Measurements from ENCODE around the gene CCDC57.

CCDC57 gene

GRCh38 chr17:82228842-82229697 lies 16.4 kb upstream of the CCDC57 start, which contains the start of gene SLC16A3:
Gene SLC16A3 (plus strand): TSS chr17:82229042. CDS start chr17:82236009, 6,967 bp downstream.
- peak within 1 kb of the TSS; percentile 78 for H3K4me2 ChIP-seq (ENCODE audit: insufficient read depth, low read length)
- peak within 1 kb of the TSS; percentile 66 for H3K27ac ChIP-seq (ENCODE audit: low read length)
- peaks cover 3% of the 10 kb centered on the region for H3K27me3 ChIP-seq (ENCODE audit: insufficient read depth, low read length, poor library complexity)
- H4K20me1 ChIP-seq (ENCODE audit: insufficient read depth, low read length), result no peaks in the 10 kb centered on the region; the same call in 1 of the 2 replicates
- peak within 1 kb of the TSS; percentile 92 for H3K9ac ChIP-seq (ENCODE audit: low read depth, low read length)
- peak within 1 kb of the TSS; percentile 69 to 79; a peak in 3 of 4 replicates for H3K4me3 ChIP-seq (ENCODE audit: low read depth in 1 of 2, low read length in 2 of 2)
- H3K9me3 ChIP-seq (ENCODE audit: insufficient read depth, low read length, severe bottlenecking), result no peaks in the 10 kb centered on the region
- peak; percentile 51 for ATAC-seq (ENCODE audit: insufficient read depth, low read depth)
- no peaks in the 10 kb centered on the region for H3K36me3 ChIP-seq (ENCODE audit: insufficient read depth, low read length)
- peaks cover 3% of the 10 kb centered on the region; the same call in 1 of the 2 replicates for H3K79me2 ChIP-seq (ENCODE audit: insufficient read depth, low read length)
- H2AFZ ChIP-seq (ENCODE audit: low read depth, low read length), result peak within 1 kb of the TSS; percentile 77
- peak; percentile 46 for DNase-seq
- H3K4me1 ChIP-seq (ENCODE audit: insufficient read depth, low read length), result peaks cover 24% of the 10 kb centered on the region
- TF ChIP-seq EZH2 (IDR thresholded peaks at IDR 0.05; ENCODE audit: borderline replicate concordance, low read depth, low read length, severe bottlenecking), result no peak
- TF ChIP-seq CTCF (IDR thresholded peaks at IDR 0.05; ENCODE audit: borderline replicate concordance, extremely low read depth, low read length, poor library complexity, severe bottlenecking), result no peak

- peak overlapping the region; percentile 66 for H3K27ac ChIP-seq (ENCODE audit: low read length)
- DNase-seq (peak; percentile 75), ATAC-seq (ENCODE audit: insufficient read depth, low read depth) (peak; percentile 88)
- peak overlapping the region; percentile 78 for H3K4me2 ChIP-seq (ENCODE audit: insufficient read depth, low read length)
- no peaks in the 10 kb centered on the region for H3K36me3 ChIP-seq (ENCODE audit: insufficient read depth, low read length)
- H3K9me3 ChIP-seq (ENCODE audit: insufficient read depth, low read length, severe bottlenecking), result no peaks in the 10 kb centered on the region
- peaks cover 3% of the 10 kb centered on the region for H3K27me3 ChIP-seq (ENCODE audit: insufficient read depth, low read length, poor library complexity)
- peak overlapping the region; percentile 69 to 79; a peak in 3 of 4 replicates for H3K4me3 ChIP-seq (ENCODE audit: low read depth in 1 of 2, low read length in 2 of 2)
- H3K4me1 ChIP-seq (ENCODE audit: insufficient read depth, low read length), result peaks cover 24% of the 10 kb centered on the region
- no peaks in the 10 kb centered on the region; the same call in 1 of the 2 replicates for H4K20me1 ChIP-seq (ENCODE audit: insufficient read depth, low read length)
- TF ChIP-seq CTCF (IDR thresholded peaks at IDR 0.05; ENCODE audit: borderline replicate concordance, extremely low read depth, low read length, poor library complexity, severe bottlenecking) (no peak), EZH2 (IDR thresholded peaks at IDR 0.05; ENCODE audit: borderline replicate concordance, low read depth, low read length, severe bottlenecking) (peak; percentile 51)
- H3K9ac ChIP-seq (ENCODE audit: low read depth, low read length), result peak overlapping the region; percentile 92
- H3K79me2 ChIP-seq (ENCODE audit: insufficient read depth, low read length), result peaks cover 3% of the 10 kb centered on the region; the same call in 1 of the 2 replicates
- H2AFZ ChIP-seq (ENCODE audit: low read depth, low read length), result peak overlapping the region; percentile 77
Observed at GRCh38 chr17:82228278-82228841, 15.7 kb upstream of the CCDC57 start.

- no peaks in the 10 kb centered on the region for H3K36me3 ChIP-seq (ENCODE audit: insufficient read depth, low read length)
- H3K27me3 ChIP-seq (ENCODE audit: insufficient read depth, low read length, poor library complexity), result peaks cover 3% of the 10 kb centered on the region
- no peak for DNase-seq
- TF ChIP-seq EZH2 (IDR thresholded peaks at IDR 0.05; ENCODE audit: borderline replicate concordance, low read depth, low read length, severe bottlenecking) (no peak), CTCF (IDR thresholded peaks at IDR 0.05; ENCODE audit: borderline replicate concordance, extremely low read depth, low read length, poor library complexity, severe bottlenecking) (no peak)
- H4K20me1 ChIP-seq (ENCODE audit: insufficient read depth, low read length), result no peaks in the 10 kb centered on the region; the same call in 1 of the 2 replicates
- no peaks in the 10 kb centered on the region for H3K9me3 ChIP-seq (ENCODE audit: insufficient read depth, low read length, severe bottlenecking)
- H3K9ac ChIP-seq (ENCODE audit: low read depth, low read length), result peak overlapping the region; percentile 92
- peak overlapping the region; percentile 66 for H3K27ac ChIP-seq (ENCODE audit: low read length)
- H3K4me3 ChIP-seq (ENCODE audit: low read depth in 1 of 2, low read length in 2 of 2), result peak overlapping the region; percentile 69 to 79; a peak in 3 of 4 replicates
- peaks cover 3% of the 10 kb centered on the region; the same call in 1 of the 2 replicates for H3K79me2 ChIP-seq (ENCODE audit: insufficient read depth, low read length)
- H2AFZ ChIP-seq (ENCODE audit: low read depth, low read length), result peak overlapping the region; percentile 77
- peaks cover 24% of the 10 kb centered on the region for H3K4me1 ChIP-seq (ENCODE audit: insufficient read depth, low read length)
- no peak; the same call in 1 of the 3 replicates for ATAC-seq (ENCODE audit: insufficient read depth, low read depth)
- peak overlapping the region; percentile 78 for H3K4me2 ChIP-seq (ENCODE audit: insufficient read depth, low read length)
Observed at GRCh38 chr17:82227629-82228277, 15.1 kb upstream of the CCDC57 start.
